ENCODE data around the gene KMT2C.

The KMT2C gene

DNA sequence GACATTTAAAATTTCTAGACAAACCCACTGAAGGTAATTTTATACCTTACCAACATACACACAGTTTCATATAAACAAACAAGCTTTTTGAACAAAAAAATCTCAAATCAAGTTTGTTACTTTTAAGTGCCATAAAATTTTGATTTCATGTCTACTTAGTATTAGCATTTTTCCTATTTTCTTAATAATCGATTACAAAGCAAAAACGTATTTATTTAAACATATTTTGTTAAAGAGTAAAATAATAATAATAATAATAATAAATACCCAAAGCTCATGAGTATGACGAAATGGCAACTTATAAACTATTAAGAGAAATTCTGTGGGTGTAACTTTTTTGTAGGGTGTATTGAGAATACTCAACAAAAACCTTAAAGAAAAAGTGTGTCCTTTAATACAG lies 232.7 kb downstream of the KMT2C start:
- DNase-seq (ENCODE audit: low spot score), result no peak

DNA sequence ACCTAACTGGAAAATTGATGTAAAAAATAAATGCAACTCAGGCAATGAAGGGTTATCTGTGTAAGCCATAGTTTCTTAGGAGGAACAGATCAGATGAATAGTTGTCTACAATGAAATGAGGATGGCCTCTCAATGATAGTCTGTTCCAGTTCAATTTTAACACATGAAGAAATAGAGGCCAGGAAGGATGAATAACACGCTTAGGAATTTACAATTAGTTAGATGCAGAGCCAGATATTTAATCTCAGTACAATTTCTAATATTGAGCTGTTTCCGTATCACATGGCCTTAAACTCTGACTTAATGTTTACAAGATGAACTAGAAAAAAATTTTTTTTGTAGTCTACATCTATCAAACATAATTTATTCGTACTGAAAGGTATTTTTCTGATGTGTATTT lies 233.7 kb downstream of the KMT2C start:
- no peak for DNase-seq (ENCODE audit: low spot score)

DNA sequence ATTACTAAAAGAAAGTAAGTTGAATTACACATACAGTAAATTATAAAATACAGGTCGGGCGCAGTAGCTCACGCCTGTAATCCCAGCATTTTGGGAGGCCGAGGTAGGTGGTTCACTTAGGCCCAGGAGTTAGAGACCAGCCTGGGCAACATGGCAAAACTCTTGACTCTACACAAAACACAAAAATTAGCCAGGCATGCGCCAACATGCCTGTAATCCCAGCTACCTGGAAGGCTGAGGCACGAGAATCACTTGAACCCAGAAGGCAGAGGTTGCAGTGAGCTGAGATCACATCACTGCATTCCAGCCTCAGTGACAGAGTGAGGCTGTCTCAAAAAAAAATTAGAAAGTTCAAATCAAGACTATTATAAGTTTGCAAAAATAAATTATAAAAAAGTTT lies 235.4 kb downstream of the KMT2C start:
- DNase-seq (ENCODE audit: low spot score), result no peak

DNA sequence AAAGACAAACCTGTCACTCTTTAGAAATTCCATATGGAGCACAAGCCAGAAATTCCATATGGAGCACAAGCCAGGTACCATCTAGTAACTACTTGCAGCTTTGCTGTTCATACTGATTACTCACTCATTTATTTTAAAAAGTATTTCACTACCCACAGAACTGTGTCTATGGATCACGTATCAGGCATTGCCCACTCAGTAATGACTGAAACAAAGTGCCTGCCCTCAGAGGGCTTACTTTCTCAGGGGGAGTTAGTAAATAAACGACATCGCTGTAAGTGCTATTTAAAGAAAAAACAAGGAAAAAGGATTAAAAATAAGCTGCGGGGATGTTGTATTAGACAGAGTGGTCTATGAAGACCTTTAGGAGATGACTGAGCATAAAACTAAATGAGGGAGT lies 239.4 kb downstream of the KMT2C start:
- DNase-seq (ENCODE audit: low spot score), result no peak

DNA sequence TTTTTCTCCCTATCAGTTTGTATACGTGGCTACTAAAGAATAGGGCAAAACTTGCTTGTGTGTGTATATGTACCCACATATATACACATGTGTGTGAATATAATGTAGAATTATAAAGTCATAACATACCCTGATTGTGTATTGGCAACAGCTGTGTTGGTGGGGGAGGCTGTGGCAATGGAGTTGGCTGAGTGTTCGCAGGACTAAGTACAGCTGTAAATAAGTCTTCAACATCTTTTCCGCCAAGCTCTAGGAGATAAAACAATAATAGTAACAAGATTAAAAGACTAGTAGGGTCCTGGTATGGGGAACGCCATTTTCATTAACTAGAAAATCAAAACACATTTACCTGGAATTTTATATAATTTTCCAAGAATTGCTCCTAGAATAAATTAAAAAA lies 241.9 kb downstream of the KMT2C start:
- DNase-seq (ENCODE audit: low spot score), result no peak

DNA sequence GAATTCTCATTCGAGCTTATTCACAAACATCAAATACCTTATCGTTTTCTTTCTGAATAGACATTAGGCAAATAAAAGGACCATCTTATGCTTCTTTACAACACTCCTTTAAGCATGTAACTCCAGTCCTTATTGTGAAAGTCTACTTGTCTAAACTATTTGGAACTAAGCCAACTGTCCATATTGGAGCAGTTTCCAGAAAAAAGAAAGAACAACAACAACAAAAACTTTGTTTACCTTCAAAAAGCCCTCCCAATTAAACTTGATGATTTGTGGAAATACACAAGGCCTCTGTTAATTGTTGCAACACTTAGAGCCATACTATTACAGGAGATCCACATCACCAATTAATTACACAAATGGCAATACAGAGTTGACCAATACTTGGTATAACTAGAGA lies 246.7 kb downstream of the KMT2C start:
- no peak for DNase-seq (ENCODE audit: low spot score)

DNA sequence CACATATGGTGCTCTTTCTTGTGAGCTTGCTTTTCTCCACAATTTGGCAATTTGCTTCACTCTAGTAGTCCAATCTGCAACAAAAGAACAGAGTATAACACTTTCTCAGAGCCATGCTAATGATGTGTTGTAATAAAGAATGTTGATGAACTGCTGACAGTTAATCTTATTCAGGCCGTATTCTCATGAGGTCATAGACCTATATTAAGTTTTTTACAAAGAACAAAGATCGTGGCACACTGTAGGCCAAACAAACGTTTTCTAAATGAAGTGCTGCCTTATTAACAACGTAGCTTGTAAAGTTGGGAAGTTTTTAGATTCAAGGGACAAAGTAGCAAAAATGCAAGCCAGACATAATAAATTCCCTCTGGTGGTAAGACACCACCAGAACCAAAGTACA lies 250.2 kb downstream of the KMT2C start:
- DNase-seq (ENCODE audit: low spot score), result no peak

DNA sequence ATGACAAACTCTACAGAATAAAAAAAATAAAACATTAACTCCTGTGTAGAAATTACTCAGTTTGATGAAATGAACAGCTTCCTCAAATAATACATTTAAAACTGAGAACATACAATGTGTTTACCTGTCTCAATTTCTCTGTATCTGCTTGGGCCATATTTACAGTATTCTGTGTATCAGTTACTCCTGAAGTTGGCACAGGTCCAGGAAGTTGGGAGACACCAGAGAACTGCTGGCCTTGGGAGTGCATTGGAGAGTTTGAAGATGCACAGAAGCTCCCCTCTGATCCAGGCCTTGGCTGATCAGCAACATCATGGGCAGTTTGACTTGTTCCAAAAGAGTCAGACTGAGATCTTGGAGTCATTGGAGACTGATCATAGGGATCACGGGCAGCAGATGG lies 255.2 kb downstream of the KMT2C start:
- no peak for DNase-seq (ENCODE audit: low spot score)

DNA sequence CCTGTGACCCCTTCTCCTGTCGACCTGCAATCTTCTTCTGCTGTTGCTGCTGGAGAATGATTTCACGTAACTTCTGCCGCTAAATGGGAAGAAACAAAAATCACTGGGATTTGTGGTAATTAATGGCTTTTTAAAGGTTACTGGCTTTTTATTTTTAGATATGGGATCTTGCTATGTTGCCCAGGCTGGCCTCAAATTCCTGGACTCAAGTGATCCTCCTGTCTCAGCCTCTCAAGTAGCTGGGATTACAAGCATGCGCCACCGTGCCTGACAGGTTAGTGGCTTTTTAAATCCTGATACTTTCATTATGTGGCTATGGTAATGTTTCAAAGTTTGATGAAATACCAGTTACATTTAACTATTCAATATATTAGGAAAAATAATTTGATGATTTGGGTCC lies 255.8 kb downstream of the KMT2C start:
- DNase-seq (ENCODE audit: low spot score), result no peak

DNA sequence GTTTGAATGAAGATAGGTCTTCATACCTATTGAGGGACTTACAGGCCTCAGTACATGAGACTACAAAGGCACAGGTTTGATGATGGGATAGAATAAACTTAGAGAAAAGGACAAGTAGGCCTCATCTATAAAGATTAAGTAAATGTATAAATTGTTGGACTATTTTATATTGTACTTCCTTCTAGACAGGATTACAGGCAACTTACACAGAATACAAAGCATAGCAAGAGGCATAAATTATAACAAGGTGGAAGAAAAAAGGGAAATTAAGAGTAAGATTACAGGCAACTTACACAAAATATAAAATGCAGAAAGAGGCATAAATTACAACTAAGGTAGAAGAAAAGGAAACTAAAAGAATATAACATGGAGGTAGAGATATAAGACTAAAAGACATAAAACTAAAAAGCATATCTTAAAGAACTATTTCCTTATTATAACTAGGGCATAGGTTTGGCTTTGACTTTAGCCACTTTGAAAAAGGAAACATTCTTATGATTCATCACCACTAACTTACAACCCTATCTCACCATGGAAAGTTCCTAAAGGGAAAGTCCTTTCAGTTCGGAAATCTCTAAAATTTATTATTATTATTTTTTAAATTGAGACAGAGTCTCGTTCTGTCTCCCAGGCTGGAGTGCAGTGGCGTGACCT lies 257.3 kb downstream of the KMT2C start:
- DNase-seq (ENCODE audit: low spot score), result no peak

DNA sequence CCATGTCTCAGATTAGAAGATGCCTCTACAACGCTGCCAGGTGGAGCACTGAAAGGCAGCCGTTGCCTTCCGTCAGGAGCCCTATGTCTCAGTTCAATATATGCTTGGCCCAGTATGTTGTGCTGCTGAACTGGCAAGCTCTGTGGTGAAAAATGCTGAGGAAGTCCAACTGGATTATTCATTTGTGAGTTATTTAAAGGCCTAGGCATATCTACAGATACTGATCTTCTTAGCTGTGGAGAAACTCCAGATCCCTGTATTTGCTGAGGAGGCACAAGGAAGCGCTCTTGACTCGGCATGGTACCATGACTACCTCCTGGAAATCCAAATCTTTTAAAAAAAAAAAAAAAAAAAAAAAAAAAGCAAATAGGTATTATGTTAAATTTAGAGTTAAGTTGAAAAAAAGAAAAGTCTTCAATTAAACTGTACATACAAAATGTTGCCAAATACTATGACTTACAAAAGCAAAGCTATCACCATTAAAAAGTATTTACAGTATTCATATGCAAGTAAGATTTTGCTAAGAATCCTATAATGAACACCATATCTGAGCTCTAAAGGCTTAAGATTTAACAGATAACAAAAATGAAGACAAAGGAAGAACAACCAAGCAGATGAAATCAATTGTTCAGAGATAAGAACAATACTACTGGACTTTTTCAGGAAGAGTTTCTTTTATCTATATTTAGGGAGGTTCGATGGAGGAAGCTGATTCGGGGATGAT lies 258.0 kb downstream of the KMT2C start:
- no peak for DNase-seq (ENCODE audit: low spot score)

DNA sequence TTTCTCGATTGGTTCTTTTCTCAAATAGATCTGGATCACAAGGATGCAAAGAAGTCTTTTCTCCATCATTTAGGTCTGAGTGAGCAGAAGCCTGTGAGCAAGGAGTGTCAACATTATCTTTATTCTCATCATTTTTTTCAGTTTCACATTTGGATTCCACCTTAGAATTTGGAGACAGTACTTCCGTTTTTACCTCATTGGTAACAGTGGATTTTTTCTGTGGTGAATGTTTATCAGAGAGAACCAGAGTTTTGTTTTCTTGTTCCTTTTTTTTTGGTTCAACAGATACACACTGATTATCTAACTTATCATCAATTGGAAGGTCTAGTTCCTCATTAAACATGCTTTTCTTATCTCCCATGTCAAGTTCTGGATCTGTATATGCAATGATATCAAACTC lies 259.0 kb downstream of the KMT2C start:
- DNase-seq (ENCODE audit: low spot score), result no peak

DNA sequence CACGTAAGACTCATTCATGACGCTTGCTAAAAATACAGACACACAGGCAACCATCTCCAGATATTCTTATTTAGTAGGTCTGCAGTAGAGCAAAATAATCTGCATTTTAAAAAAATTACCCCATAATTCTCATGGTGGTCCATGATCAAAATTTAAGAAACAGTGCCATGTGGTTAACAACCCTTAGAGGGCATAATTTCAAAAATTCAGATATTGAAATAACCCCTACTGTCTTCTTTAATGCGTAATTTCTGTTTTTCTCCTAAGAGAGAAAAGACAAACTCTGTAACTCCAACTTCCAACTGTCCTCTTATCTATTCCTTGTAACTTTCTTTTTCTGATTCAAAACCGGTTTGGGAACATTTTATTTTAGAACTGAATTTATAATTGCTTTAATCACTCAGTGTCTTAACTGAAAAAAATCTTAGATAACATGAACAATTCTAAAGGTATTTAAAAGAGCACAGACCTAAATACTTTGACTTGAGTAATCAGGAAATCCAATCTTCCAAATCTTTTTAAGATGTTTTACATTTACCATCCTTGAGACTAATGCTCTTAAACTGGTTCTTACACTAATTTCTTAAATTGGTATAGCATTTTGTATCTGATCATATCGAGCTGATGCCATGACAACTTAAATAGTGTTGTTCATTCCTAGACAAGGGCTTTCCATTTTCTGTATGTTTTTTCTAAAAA lies 262.3 kb downstream of the KMT2C start:
- DNase-seq (ENCODE audit: low spot score), result no peak

DNA sequence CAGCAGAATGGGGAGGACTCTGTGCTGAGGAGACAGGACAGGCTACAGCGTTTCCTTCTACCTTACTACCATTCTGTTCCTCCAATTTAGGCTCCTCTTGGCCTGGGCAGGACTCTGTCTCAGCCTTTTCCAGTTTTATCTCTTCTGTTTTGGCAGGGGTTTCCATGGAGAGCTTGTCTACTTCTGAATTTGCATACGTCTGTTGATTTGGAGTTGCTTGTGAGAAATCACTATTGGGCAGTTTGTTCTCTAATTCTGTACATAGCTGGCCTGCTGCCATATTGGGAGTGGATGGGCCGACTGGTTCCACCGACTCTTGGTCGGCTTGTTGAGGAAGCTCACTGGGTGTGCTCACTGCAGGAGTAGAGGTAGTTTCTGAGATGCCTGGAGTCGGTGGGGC lies 273.5 kb downstream of the KMT2C start:
- DNase-seq (ENCODE audit: low spot score), result no peak

DNA sequence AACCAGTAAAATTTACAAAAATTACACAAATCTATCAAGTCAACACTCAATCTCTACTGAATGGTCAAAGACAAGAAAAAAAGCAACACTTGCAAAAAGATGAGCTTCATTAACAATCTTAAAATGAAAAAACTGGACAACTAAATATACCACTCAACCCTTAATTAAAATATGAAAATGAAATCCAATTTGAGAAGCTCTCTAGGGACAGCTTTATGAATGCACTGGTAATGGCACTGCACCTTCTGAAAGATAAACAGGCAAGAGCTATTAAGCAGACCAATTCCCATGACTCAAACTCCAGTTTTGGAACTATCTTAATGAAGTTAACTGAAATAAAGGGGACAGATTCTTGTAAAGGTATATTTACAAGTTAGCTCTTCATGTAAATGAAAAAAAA lies 274.6 kb downstream of the KMT2C start:
- DNase-seq (ENCODE audit: low spot score), result no peak

DNA sequence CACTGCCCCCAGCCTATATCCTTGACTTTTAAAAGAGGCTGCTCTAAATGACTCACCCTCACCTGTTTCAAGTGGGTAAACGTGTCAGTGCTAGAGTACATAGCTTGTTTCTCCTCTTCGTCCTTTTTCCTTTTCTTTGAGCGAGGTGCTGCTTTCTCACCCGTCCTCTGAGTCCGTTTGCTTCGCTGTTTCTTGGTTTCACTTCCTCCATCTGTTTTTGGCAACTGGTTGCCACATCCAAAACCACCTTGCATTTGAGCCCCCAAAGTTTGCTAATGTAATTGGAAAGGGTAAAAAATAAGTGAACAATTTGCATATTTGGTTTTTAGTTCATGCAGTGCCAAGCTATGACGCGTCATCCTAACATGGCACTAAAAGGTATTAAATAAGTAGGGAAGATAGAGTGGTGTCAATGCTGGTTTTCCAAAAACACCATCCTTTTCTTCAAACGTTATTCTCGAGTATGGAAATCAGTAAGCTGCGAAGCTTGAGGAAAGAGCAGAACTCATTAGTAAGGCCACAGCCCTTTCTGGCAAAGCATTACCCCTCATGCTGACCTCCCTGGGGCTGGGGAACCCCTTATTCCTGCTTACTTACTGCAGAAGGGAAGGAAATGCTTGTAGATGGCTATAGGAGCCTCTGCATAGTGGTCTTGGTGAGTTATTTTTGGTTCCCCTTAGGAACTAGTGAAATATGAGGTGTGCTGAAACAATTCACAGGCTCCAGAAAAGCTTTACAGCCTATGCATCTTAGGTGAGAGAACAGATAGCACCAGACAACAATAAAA lies 276.8 kb downstream of the KMT2C start:
- DNase-seq (ENCODE audit: low spot score), result no peak

DNA sequence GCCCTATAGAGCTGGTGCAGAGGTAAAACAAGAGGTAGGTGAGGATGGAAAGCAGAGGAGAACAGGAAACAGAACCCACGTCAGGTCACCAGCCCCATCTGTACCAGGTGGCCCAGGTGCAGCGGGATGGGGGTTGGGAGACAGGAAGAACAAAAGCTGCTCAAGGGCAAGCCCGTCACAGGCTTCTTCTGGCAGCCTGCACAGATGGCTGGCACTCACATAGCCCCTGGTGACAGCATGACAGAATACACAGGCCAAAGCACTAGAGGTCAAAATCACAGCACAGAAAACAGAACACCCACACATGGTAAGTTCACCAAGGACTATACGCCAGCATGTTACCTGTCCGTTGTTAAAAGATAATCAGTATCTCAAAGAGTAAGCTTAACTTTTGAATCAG lies 283.5 kb downstream of the KMT2C start:
- no peak for DNase-seq (ENCODE audit: low spot score)

DNA sequence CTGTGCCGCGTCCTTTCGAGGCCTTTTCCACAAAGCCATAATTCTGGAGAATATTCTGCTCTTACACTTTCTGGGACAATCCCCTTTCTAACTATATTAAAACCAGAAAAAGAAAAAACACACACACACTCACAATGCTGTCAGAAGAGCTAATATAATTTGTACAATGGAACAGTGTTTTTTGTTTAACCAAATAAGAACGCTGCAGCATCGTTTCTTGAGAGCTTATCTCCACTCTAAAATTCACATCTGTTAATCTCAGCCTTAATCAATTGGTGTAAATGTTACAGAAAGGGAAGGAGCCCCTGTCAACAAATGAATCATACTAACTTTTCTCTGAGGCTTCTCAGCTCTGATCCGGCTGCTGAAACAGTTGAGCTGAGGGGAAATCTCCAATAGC lies 286.4 kb downstream of the KMT2C start:
- no peak for DNase-seq (ENCODE audit: low spot score)

DNA sequence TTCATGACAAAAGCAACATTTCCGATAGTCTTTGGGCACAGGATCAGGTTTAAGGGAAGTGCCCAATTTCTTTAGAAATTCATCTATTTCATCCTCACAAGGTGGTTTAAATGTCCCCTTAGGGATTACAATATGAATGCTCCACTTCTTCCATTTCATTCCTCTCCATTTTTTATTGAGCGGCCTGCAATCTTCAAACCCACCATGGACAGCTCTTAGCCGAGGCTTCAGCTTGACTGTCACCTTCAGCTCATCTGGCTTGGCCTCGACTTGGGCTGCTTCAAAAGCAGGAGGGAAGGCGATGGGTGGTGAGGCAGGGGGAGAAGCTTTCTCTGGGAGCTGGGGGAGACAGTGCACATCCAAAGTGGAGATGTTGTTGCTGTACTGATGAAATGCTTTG lies 287.1 kb downstream of the KMT2C start:
- no peak for DNase-seq (ENCODE audit: low spot score)

DNA sequence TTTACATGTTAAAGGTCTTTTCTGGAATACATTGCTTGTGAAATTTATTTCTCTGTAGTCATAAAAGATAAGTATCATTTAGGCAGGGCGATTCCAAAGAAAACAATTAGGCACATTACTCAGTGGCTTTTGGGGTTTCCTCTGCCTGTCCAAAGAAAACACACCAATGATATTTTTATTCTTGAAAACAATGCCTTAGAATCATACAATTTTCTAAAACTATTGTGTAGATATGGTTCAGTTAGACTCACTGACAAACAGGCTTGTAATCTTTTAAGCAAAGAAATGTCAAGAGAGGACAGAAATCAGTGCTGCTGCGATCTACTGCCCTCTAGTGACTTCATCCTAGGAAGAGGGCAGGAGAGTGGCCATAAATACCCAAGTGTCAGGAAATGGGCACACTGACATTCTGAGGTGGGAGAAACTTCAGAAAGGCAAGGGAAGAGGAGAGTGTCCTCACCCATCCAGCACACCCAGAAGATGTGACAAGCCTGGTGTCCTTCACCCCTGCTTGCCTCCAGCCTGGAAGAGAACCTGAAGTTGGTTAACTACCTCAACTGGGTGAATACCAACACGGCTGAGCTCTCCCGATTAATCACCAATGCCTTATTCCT lies 289.8 kb downstream of the KMT2C start:
- DNase-seq (ENCODE audit: low spot score), result peak; percentile 60

DNA sequence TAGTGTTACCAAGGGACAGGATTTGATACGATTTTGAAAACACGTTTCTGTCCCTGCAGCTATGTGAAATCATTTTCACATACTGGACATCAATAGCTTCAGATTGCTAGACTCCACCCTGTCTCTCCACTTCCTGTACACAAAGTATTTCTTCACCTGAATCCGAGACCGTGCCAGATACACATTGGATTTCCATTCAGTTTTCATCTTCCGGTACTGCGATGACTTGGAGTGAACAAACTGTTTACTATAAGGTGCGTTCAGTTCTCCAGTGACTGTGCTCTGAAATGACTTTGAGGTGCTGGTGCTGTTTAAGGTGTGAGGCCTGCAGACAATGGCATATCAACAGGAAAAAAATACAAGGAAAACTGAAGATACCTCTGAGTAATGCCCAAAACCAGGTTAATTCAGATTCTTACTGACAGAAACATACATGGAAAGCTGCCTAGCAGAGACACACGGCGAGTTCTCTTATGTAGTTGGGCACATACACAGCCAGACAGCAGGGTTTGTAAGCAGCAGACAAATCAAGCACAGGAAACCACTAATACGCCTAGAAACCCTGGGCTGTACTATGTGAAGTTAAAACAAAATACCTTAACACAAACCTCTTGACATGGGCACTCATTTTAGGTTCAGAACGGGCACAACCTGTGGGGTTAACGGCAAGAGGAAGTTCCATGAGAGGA lies 291.1 kb downstream of the KMT2C start:
- no peak for DNase-seq (ENCODE audit: low spot score)
